Measurements from ENCODE around the gene GRAMD1C.
"Not testable (repeated sequence)": the region's sequence is repeated elsewhere in the genome, so short reads cannot be mapped to it uniquely, and the experiment has no call there.

The GRAMD1C gene

GRCh38 chr3:113838631-113839209 lies at the start of gene GRAMD1C:
Gene GRAMD1C, plus strand, starts transcription at chr3:113838788. Its CDS starts 122 bp downstream, at chr3:113838910.
- peak; percentile 88 for DNase-seq

- no peak for DNase-seq
These were observed 47.2 kb upstream of the GRAMD1C start for GRCh38 chr3:113791381-113791780.

- no peak for DNase-seq
These were observed 44.1 kb upstream of the GRAMD1C start for GRCh38 chr3:113794526-113794925.

GRCh38 chr3:113795693-113796092 lies 42.9 kb upstream of the GRAMD1C start:
- DNase-seq = no peak

DNA sequence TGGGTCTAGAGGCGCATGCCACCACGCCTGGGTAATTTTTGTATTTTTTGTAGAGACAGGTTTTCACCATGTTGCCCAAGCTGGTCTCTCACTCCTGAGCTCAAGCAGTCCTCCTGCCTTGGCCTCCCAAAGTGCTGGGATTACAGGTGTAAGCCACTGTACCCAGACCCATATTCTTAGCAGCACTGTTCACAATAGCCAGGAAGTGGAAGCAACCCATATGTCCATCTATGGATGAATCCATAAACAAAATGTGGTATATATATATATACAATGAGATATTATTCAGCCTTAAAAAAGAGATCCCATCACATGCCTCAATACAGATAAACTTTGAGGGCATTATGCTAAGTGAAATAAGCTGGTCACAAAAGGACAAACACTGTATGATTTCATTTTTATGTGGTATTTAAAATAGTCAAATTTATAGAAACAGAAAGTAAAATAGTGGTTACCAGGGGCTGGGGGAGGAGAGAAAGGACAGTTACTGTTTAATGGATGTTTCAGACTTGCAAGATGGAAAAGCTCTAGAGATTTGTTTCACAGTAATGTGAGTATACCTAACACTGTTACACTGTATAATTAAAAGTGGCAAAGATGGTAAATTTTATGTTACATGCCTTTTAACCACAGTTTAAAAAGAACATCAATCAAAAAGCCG lies 35.7 kb upstream of the GRAMD1C start:
- no peak for DNase-seq

DNA sequence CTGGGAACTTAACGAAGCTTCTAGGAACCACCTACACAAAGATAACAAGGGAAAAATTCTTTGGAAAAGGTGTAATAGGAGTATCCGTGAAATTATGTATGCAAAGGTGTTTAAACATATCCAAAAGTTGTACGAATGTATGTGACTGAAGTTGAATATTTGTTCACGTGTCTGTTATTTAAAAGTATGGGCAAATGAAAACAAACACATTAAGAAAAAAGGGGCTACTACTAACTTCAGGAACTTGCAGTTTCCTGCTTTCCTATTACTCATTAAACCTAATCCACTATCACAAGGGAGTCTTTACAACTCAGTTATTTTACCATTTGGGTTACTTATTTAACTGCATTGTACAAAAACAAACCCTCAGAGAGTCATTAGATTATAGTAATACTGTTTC lies 33.9 kb upstream of the GRAMD1C start:
- no peak for DNase-seq

DNA sequence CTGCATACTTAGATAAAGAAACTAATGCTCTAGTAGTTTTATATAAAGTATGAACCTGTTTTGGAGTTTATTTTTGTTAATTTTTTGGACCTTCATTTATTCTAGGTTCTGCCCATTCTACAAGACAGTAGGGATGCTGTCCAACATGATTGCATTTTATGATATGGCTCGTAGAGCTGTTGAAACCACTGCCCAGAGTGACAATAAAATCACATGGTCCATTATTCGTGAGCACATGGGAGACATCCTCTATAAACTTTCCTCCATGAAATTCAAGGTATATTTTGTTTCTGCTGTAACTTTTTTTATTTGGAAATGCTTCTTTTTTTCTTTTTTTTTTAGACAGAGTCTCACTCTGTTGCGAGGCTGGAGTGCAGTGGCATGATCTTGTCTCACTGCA lies 33.3 kb upstream of the GRAMD1C start:
- no peak for DNase-seq

DNA sequence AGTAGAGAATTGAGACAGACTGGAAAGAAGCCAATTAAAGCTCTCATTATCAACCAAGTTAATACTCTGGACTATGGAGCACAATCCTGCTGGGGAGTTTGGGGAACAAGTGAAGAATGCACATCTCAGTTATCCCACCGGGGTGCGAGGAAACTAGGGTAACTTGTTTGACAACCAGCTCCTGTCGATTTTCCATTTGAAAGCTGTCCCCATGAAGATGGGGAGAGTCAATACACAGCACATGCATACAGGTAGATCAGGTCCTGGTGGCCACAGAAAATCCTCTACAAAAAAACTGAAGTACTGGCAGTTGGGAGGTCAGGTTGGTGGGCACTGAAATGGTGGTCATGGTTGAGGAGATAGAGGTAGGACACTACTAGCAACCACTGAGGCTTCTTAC lies 25.7 kb upstream of the GRAMD1C start:
- DNase-seq = no peak

DNA sequence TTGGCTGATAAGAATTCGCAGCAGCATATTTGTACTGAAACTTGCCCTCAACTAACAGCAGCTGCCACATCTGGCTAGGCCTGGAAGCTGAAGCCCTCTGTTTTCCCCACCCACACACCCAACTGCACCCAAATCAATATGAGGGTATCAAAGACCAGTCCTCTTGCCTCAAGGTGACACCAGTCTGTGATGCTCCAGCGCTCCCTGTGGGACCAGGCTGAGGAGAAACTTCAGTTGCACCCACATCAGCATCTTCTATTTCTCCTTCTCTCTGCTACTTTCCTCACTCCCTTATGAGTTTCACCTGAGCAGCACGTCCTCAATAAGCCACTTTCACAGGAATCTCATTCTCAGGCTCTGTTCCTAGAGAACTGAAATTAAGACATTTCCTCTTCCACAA lies 18.7 kb upstream of the GRAMD1C start:
- DNase-seq = no peak

GRCh38 chr3:113825090-113825489 lies 13.5 kb upstream of the GRAMD1C start:
- no peak for DNase-seq

DNA sequence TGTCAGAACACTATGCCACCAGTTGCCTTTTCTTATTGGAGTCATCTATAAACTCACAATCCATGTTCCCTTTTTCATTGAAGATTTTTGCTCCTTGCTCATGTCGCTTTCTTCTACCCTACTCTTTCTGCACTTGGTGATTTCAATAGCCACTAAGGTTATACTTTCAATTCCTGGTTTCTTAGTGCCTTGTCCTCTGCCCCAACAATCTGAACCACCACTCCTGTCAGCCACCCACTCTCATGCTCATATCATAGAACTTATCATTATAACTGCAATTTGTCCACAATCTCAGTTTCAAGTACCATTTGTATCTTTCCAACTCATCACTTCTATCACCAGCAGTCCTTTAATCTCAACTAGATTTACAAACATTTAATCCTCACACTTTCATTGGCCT lies 10.0 kb upstream of the GRAMD1C start:
- DNase-seq = no peak

DNA sequence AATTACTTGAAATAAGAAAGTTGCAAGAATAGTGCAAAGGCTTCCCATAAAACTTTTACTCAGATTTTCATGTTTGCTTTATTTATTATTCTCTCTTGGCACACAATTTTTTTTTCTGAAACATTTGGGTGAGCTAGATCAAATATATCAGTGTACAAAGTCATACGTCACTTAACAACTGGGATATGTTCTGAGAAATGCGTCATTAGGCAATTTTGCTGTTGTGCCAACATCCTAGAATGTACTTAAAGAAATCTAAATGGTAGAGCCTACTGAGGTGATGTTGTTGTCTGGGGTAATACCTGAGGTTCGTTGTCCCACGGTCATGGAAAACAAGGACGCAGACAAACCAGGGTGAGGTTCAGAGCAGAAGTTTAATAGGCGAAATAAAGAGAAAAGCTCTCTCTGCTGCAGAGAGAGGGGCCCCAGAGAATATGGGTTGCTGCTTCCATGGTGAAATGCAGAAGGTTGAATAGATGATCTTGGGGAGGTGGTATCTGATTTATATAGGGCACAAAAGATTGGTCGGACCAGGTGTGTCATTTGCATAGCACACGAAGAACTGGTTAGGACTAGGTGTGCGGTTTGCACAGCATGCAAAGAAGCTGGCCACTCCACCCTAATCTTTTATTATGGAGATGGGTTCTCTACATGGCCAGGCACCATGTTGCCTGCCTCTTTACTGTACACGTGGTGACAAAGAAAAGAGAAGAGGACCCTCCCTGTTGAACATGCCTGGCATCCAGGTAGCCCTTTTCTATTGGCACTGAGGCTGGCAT lies 8.8 kb upstream of the GRAMD1C start:
- no peak for DNase-seq

DNA sequence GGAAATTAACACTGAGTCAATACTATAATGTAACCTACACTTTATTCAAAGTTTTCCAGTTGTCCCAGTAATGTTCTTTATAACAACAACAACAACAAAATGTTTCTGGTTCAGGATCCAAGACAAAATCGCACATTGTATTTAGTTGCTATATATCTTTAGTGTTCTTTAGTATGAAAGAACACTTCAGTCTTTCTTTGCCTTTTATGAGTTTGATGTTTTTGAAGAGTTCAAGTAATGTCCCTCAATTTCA lies 7.6 kb upstream of the GRAMD1C start:
- no peak for DNase-seq

DNA sequence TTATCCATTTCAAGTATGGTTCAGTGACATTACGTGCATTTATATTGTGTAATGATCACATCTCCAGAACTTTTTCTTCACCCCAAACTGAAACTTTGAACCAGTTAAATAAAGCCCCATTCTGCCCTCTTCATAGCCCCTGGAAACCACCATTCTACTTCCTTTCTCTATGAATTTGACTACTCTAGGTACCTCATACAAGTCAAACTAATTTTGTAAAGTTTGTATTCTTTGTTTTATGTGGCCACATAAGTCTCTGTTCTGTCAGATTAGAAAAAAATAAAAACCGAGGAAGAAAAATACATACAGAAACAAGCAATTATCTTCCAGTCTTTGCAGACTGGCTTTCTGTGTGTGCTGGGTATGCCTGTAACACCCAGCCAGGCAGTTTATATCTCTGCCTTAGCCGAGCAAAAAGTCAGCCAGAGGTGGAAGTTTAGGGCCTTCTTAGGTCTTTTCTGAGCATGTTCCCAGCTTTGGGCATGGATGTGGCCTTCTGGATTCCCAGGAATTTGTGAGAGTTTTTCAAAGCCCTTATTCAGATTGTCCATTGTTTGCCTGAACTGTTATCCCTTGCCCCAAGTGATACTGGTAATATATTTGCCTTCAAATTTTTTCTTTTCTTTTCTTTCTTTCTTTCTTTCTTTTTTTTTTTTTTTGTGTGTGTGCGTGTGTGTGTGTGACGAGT lies 6.0 kb upstream of the GRAMD1C start:
- DNase-seq = no peak

DNA sequence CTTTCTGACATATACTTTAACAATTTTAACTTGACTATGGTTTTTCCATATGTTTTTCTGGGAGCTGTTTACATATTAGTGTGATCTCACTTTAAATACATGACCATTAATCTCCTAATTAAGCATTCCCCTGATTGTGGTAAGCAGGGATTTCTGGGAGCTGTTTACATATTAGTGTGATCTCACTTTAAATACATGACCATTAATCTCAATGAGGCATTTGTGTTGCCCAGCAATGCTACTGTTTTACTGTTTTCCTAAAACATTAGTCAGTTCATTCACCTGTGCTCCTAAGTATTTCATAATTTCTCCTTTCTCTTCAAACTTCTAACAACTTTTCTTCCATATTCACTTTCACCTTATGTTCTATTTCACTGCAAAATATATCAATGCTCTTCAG lies 3.6 kb upstream of the GRAMD1C start:
- DNase-seq = no peak

DNA sequence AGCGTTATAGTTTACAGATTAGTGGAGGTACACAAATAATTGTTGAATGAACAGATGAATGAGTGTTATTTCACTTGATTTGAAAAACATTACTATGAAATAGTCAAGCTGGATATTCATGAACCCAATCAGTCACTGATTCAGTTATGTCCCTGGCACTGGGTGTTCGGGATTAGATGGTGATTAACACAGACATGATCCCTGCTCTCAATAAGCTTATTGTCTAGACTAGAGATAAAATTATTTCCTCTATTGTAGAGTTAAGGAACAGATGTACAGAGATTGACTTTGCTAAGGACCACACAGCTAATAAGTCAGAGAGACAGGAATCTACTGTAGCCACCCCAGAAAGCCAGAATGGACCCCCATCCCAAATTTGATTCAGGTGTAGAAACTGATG lies 963 bp downstream of the GRAMD1C start:
- no peak for DNase-seq

GRCh38 chr3:113844622-113845222 lies 6.1 kb downstream of the GRAMD1C start:
- DNase-seq = peak in 1 of 2 donors; percentile 43

GRCh38 chr3:113847247-113847646 lies 8.7 kb downstream of the GRAMD1C start:
- DNase-seq = no peak

DNA sequence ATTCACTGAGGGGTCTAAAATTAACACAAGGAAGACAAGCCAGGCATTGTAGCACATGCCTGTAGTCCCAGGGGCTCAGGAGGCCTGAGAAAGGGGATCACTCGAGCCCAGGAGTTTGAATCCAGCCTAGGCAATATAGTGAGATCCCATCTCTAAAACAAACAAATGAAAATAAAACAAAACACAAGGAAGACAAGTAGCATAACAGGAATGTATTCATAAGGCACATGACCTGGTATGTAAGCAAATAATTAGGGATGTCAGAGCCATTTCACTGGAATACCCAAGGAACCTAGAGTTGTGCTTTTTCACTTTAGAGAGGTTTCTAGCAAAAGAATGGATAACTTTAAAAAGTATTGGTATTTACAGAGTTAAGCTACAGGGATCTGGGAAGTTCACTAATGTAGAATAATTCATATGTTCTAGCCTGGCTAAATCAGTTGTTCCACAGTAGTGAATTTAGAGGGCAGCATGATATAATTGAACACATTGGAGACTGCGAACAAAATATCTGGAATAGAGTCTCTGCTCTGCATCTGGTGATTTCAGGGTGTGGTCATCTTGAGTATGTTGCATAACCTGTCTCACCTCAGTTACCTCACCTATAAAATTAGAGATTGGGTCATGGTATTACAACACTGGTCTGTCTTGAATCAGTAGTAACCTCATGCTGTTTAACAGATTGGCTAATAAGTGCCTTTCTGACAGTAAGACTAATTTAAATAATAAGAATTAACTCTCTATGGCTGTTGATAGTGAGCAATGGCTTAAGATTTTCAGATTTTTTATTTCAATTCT lies 9.3 kb downstream of the GRAMD1C start:
- no peak for DNase-seq

GRCh38 chr3:113849071-113849470 lies 10.5 kb downstream of the GRAMD1C start:
- not testable (repeated sequence) for DNase-seq

DNA sequence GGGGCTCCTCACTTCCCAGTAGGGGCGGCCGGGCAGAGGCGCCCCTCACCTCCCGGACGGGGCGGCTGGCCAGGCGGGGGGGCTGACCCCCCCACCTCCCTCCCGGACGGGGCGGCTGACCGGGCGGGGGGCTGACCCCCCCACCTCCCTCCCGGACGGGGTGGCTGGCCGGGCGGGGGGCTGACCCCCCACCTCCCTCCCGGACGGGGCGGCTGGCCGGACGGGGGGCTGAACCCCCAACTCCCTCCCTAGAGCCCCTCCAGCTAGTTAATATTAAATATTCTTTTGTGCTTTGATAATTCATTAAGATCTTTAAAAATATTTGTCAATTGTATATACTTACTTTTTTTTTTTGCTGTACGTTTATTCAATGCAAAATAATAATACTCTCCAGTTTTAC lies 11.3 kb downstream of the GRAMD1C start:
- not testable (repeated sequence) for DNase-seq

DNA sequence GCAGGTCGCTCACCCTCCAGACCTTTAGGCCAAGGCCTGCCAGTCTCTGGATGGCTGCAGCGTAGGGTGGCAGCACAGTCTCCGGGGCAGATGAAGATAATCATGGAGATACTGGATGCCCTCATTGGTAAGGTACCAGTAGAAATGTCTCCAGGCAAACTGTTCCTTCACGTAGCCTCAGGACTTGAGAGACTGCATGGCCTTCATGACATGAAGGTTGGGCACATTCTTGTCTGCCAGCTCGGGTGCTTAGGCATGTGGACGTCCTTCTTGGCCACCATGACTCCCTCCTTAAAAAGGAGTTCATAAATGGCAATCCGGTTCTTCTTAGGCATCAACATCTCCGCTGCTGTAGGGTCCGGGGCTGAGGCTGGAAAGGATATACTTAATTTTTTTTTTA lies 11.8 kb downstream of the GRAMD1C start:
- DNase-seq = not testable (repeated sequence)

DNA sequence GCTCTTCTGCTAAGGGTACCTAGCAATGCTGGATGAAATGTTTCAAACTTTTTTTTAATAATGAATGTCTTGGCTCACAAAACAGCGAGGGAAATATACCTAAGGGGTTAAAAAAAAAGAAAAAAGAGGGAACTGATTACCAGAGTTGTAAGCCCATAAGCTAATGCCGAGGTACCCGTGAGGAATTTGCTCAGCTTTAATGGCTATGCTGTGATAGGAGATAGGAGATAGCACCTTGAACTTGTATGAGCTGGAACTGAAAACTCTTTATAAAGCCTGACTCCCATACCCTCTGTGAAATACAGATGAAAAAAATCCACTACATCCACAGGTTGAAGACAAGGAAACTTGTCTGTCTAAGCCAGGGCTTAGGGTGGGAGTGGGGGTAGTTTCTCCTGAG lies 13.9 kb downstream of the GRAMD1C start:
- DNase-seq = no peak
